GM12801 (cell line): Measurements from ENCODE around the gene GLIS1.

Source experiments
- TF ChIP-seq, protein P1 (sequence below): IDR thresholded peaks from one replicate; pipeline ENCODE4 v1.5.1; 2011; ENCODE audit warnings: control low read depth; ENCODE audit not compliant: insufficient read length; ENCODE audit errors: extremely low read depth

GLIS1 gene

DNA sequence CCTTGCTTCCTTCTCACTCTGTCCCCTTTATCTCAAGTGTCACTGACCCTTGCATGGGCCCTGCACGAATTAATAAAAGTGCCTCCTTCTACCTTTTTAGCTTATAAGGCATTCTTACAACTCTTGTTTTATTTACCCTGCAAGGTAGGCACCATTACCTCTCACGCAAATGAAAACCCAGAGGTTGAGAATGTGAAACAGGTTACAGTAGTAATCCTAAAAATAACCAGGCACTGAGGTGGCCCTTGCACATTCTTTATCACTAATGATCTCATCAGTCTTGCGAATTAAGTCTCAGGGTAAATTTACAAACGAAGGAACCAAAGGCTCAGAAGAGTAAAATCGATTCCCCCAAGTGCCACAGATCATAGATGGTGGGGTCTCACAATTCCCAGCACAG lies 3.7 kb downstream of the GLIS1 start:
- TF ChIP-seq, protein P1, sequence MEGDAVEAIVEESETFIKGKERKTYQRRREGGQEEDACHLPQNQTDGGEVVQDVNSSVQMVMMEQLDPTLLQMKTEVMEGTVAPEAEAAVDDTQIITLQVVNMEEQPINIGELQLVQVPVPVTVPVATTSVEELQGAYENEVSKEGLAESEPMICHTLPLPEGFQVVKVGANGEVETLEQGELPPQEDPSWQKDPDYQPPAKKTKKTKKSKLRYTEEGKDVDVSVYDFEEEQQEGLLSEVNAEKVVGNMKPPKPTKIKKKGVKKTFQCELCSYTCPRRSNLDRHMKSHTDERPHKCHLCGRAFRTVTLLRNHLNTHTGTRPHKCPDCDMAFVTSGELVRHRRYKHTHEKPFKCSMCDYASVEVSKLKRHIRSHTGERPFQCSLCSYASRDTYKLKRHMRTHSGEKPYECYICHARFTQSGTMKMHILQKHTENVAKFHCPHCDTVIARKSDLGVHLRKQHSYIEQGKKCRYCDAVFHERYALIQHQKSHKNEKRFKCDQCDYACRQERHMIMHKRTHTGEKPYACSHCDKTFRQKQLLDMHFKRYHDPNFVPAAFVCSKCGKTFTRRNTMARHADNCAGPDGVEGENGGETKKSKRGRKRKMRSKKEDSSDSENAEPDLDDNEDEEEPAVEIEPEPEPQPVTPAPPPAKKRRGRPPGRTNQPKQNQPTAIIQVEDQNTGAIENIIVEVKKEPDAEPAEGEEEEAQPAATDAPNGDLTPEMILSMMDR = no peak

GRCh38 chr1:53734650-53735211 lies 4.2 kb downstream of the GLIS1 start:
- TF ChIP-seq, protein P1 = no peak

DNA sequence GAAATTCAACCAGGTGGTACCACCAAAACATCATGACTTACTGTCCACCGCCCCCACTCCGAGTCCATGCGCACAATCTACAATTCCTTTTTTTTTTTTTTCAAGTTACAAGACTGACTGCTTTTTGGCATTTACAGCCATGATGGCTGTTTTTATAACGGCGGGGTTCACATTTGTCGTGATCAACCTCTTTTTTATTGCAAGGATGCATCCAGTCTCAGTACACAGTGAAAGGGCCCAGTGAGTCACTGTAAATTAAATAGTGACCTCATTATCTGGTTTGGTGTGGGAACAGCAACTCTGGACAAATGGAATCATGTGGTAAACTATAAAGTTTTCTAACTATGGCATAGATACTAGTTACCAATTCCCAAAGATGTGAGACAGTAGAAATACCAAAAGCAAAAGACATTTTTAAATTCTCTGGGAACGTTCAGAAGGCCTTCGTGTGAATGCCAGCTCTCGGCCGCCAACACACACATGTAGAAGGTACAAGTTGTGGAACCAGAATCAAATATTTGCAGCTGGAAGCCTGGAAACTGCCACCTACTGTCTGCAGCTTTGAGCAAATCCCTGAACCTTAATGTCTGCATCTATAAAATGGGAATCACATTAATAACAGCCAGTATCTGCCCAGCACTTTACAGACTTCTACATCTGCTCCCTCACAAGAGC lies 4.9 kb downstream of the GLIS1 start:
- TF ChIP-seq, protein P1 = no peak

DNA sequence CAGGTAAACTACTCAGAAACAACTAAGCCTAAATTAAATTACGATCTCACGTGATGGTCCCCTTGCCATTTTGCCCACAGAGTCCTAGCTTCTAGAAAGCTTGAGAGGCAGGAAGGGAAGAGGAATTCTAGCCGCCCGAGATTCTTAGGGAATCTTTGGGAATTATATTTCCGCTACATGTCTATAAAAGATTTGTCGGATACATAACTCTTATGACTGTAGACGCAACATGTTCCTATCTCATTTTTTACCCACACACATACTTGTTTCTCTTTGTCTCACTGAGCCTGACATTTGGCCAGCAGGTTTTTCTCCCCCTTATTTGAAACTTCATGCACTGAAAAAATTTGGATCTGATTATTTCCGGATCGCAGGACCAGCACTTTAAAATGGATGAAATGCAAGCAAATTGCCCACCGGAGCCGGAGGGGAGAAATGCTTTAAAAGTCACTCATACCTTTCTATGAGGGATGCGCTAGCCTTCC lies 5.5 kb downstream of the GLIS1 start:
- TF ChIP-seq, protein P1 = no peak

DNA sequence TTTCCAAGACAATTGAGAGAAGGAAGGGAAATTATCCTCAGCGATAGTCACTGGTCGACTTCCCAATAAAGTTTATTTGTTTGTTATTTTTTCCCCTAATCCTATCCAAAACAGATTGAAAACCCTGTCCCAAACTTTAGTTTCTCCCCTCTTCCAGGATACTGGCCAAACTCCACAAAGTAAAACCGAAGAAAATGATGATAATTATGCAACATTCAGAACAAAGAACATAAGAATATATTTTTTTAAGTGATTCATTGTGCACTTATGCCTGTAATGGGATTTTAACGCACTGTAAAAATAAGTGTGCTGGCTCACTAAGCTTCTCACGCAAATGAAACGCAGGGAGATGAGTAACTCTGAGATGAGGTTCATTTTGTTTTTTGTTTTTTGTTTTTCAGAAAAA lies 6.0 kb downstream of the GLIS1 start:
- TF ChIP-seq, protein P1 = no peak

DNA sequence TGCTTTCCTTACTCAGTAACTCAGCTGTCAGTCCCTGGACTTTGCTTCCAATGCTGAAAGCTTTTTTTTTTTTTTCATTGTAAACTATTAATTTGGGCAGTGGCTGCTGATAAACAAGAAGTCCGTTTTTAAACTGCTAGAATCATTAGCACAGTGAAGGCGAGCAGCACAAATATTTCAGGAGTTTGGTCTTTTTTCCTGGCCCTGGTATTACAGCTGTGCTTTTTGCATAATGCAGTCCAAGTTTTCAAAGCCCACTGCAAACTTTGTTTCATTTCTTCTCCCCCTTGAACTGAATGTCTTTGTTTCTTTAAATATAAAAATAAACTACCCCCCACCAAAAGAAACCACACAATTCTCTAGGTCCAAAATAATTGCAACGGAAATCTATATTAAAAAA lies 6.6 kb downstream of the GLIS1 start:
- TF ChIP-seq, protein P1 = no peak

DNA sequence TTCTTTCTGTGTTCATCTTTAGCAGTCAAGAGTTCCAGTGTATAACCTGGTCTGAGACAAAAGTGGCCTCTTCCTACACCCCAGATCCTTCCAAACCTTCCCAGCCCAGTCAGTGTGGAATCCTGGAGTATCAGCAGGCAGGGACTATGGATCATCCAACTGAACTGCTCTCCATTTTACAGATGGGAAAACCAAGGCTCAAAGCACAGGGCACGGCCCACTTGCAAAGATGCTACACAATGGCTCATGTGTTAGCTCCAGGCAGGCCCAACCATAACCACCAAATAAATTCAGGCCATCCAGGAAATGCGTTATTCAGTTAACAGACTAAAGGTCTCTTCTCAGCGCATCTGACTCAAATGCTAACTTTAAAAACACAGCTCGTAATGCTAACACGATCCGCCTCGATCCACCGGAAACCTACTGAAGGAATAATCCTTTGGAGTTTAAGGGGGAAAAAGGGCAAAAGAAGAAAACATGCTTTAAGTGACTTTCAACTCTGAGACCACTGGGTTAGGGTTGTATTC lies 7.1 kb downstream of the GLIS1 start:
- TF ChIP-seq, protein P1 = no peak
